Subcutaneous adipose tissue (tissue), 4 donors: ENCODE results near the gene DNAH11. TPM values are rescaled to one million over a fixed set of nuclear protein-coding genes. Genes with fewer than 3 reads are reported as not detected.

Experiments used
- total RNA-seq, 4 donors: library from RNA; depleted of rRNA; stranded (reverse); fragments of >200 nt; gene quantifications; one replicate each; pipeline ENCODE4 v1.1.0, GENCODE V29; 2016
- TF ChIP-seq, protein P1 (sequence below): fragments of 450-650 bp; IDR thresholded peaks from one replicate; pipeline ENCODE4 v1.5.1; 2016; ENCODE audit warnings: low read depth, mild to moderate bottlenecking, control low read depth, antibody characterized with exemption, moderate library complexity

The DNAH11 gene
- total RNA-seq, 4 donors from 2014 or later, result 0.16 to 2.6 (median 0.86) TPM

GRCh38 chr7:21566094-21566493, 23.3 kb downstream of the DNAH11 start:
- TF ChIP-seq, protein P1, sequence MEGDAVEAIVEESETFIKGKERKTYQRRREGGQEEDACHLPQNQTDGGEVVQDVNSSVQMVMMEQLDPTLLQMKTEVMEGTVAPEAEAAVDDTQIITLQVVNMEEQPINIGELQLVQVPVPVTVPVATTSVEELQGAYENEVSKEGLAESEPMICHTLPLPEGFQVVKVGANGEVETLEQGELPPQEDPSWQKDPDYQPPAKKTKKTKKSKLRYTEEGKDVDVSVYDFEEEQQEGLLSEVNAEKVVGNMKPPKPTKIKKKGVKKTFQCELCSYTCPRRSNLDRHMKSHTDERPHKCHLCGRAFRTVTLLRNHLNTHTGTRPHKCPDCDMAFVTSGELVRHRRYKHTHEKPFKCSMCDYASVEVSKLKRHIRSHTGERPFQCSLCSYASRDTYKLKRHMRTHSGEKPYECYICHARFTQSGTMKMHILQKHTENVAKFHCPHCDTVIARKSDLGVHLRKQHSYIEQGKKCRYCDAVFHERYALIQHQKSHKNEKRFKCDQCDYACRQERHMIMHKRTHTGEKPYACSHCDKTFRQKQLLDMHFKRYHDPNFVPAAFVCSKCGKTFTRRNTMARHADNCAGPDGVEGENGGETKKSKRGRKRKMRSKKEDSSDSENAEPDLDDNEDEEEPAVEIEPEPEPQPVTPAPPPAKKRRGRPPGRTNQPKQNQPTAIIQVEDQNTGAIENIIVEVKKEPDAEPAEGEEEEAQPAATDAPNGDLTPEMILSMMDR, result no peak

- TF ChIP-seq, protein P1, result no peak
Observed at GRCh38 chr7:21568762-21569161, 25.9 kb downstream of the DNAH11 start.

DNA sequence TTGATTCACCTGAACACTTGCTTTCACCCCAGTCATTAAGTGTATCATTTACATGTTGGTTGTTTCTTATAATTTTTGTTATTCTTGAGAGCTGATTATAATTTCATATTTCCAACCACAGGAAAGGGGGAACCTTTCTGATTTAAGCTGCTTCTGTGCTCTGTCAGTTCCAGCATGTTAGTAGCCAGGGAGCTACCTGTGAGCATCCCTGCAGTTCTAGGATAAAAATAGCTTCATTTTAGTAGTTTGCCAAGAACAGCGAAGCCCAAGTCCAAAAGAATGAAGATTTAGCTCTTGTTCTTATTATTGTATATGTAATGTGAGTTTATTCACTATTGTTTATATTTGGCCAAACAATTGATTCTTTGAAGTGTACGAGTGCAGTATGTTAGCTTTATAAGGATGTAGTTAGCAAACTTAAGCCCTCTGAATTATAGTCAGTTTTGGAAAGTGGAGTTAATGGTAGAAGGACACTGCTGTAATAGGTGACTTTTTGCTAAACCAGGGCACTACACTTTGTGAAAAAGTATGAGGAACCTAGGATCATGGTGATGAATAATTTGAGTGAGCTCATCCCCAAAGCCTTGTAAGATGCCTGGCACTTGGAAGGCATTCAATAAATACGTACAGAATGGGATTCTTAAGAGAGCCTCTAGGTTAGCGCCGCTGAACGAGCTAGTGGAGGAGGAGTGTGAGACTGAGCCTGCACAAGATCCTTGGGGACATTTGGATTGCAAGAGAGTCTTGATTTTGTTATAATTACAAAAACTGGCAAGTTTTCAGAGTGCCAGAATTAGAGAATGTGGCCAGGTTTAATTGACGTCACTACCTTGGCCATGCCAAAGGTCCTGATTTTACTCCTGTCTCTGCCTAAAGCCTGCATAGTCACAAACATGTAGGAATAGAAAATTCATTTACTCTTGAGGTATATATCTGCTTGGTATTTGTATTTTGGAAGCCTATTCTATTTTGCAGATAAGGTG, 29.8 kb downstream of the DNAH11 start:
- TF ChIP-seq, protein P1, result no peak

GRCh38 chr7:21579341-21580072, 36.7 kb downstream of the DNAH11 start:
- TF ChIP-seq, protein P1, result no peak

GRCh38 chr7:21580073-21580521, 37.3 kb downstream of the DNAH11 start:
- TF ChIP-seq, protein P1, result no peak

DNA sequence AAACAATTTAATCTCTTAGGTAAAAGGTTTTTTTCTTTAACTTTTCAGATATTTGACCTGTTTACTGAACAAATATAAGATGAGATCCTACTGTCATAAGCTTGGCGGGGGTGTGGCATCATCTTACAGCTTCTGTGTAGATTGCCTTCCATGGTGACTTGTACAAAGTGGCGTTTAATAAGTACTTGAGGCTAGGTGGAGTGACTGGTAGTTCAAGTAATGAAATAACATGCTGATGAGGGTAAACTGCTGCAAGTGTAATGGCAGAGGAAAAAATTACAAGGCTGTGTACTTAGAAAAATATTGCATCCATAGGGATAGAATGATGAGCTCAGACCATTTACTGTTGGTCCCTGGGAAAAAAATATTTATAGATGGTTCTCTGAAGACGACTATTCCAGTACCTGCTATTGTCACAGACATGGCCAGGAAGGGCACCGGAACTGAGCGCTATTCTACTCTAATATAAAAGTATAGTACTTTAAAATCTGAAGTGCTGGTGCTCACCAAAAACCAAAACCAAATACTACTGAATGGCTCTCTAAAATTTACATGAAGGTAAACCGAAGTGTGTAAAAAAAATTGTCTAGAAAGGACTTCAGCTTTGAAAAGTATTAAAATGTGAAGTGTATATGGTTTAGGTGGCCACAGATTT, 42.4 kb downstream of the DNAH11 start:
- TF ChIP-seq, protein P1, result no peak
